Activated naive CD8-positive, alpha-beta T cell treated with anti-CD3 and anti-CD28 coated beads, Interleukin-2, amount 10 ng/mL, durations not matched to agents 7 days and 5 days (primary cell): ENCODE results near the gene TMEM114. TPM values are rescaled to one million over a fixed set of nuclear protein-coding genes. Genes with fewer than 3 reads are reported as not detected.

Experiments used
- ATAC-seq: fragments of 150-1000 bp; cut with Tn5 transposase; one replicate; pipeline ENCODE4 v1.10.0; 2021; ENCODE audit warnings: low read depth, moderate library complexity
- POLR2A ChIA-PET: fragments of 350-600 bp; sonication (Branson Sonifier 250); formaldehyde crosslinking; loops from one replicate; lab custom pipeline; 2021; ENCODE audit warnings: antibody characterized with exemption; lab: Charles Lee
- DNase-seq: peaks from one replicate; pipeline ENCODE4 v3.0.0; 2021
- H3K27ac Mint-ChIP-seq: one replicate; pipeline ENCODE4 v1.8.0; 2022; ENCODE audit warnings: mild to moderate bottlenecking, mixed read lengths
- H3K27me3 Mint-ChIP-seq: one replicate; pipeline ENCODE4 v1.8.0; 2022; ENCODE audit warnings: mild to moderate bottlenecking, moderate library complexity, mixed read lengths
- H3K36me3 Mint-ChIP-seq: one replicate; pipeline ENCODE4 v1.8.0; 2021; ENCODE audit warnings: mild to moderate bottlenecking, mixed read lengths
- H3K4me1 Mint-ChIP-seq: one replicate; pipeline ENCODE4 v1.8.0; 2021; ENCODE audit warnings: mixed read lengths
- H3K4me3 Mint-ChIP-seq: one replicate; pipeline ENCODE4 v1.8.0; 2022; ENCODE audit warnings: mild to moderate bottlenecking, moderate library complexity, mixed read lengths
- H3K9me3 Mint-ChIP-seq: one replicate; pipeline ENCODE4 v1.8.0; 2021; ENCODE audit warnings: mixed read lengths
- total RNA-seq, 2 experiments: library from RNA; stranded (reverse); gene quantifications; one replicate each; pipeline ENCODE4 v1.2.3, GENCODE V29; 2021

Gene TMEM114
- total RNA-seq, 2 experiments from 2014 or later: not detected

DNA sequence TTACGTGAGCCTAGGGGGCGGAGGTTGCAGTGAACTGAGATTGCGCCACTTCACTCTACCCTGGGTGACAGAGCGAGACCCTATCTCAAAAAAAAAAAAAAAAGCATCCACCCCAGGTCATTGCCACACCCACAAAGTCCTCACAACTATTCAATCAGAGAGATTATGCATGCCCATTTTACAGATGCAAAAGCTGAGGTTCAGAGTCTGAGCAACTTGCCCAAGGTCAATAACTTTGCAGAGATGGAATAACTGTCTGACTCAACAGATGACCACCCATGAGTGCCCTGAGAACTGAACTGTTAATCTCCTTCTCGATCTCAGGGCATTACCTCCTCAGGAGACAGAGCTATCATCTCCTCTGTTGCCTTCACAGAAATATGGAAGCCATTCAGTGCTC, 5.5 kb upstream of the TMEM114 start:
- no peak overlapping the region for H3K4me3 Mint-ChIP-seq
- H3K36me3 Mint-ChIP-seq: no peaks in the 10 kb centered on the region
- H3K27ac Mint-ChIP-seq: no peak overlapping the region

DNA sequence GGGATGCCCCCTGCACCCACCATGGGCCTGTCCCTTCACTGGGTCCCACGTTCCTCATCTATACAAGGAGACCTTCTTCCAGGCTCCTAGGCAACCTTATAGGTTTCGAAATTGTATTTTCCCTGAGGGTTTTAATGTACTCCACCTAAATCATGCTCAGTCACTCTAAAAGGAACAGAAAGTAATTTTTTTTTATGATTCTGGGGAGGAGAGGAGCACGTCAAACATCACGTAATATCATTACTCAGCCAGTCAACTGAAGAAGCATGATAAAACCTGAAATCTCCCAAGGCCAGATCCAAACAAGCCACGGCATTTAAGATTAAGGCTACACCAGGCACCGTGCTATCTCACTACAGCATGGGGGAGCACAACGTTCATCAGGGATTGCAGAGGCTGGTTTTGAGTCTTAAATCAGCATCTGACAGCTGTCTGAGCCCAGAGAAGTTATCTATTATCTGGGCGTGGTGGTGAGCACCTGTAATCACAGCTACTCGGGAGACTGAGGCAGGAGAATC, 3.9 kb upstream of the TMEM114 start:
- H3K4me3 Mint-ChIP-seq: no peak overlapping the region
- DNase-seq (no peak), ATAC-seq (no peak)
- H3K27me3 Mint-ChIP-seq: peaks cover 2% of the 10 kb centered on the region
- no peaks in the 10 kb centered on the region for H3K36me3 Mint-ChIP-seq
- H3K27ac Mint-ChIP-seq: no peak overlapping the region
- H3K4me1 Mint-ChIP-seq: no peaks in the 10 kb centered on the region
- POLR2A ChIA-PET: no interaction called here
- no peaks in the 10 kb centered on the region for H3K9me3 Mint-ChIP-seq

More for the DNA sequence above, 5.5 kb upstream of the TMEM114 start:
- DNase-seq (no peak), ATAC-seq (no peak)
- H3K4me1 Mint-ChIP-seq: no peaks in the 10 kb centered on the region
- no peaks in the 10 kb centered on the region for H3K27me3 Mint-ChIP-seq
- POLR2A ChIA-PET: no interaction called here
- no peaks in the 10 kb centered on the region for H3K9me3 Mint-ChIP-seq

DNA sequence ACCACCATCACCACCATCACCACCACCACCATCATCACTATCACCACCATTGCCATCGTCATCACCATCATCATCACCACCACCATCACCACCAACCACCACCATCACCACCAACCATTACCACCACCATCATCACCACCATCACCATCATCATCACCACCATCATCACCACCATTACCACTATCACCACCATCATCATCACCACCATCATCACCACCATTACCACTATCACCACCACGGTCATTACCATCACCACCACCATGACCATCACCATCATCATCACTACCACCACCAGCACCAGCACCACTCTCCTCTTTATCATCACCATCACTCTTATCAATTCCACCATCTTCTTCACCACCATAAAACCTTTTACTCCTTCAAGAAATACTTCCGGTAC, 1.1 kb upstream of the TMEM114 start:
- ATAC-seq: no peak
- H3K9me3 Mint-ChIP-seq: no peaks in the 10 kb centered on the region
- DNase-seq: no peak
- H3K36me3 Mint-ChIP-seq: no peaks in the 10 kb centered on the region
- POLR2A ChIA-PET: no interaction called here
- peaks cover 26% of the 10 kb centered on the region for H3K27me3 Mint-ChIP-seq
- no peak overlapping the region for H3K4me3 Mint-ChIP-seq
- no peak overlapping the region for H3K27ac Mint-ChIP-seq
- no peaks in the 10 kb centered on the region for H3K4me1 Mint-ChIP-seq

DNA sequence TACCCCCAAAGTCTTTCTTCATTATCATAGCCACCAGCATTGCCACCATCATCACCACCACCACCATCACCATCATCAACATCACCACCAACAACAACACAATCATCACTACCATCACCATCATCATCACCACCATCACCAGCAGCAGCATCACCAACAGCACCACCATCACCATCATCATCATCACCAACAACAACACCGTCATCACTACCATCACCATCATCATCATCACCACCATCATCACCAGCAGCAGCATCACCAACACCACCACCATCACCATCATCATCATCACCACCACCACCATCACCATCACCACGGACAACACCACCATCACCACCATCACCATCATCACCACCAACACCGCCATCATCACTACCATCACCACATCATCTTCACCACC, 500 bp upstream of the TMEM114 start:
- DNase-seq (no peak), ATAC-seq (no peak)
- H3K27me3 Mint-ChIP-seq: peaks cover 28% of the 10 kb centered on the region

DNA sequence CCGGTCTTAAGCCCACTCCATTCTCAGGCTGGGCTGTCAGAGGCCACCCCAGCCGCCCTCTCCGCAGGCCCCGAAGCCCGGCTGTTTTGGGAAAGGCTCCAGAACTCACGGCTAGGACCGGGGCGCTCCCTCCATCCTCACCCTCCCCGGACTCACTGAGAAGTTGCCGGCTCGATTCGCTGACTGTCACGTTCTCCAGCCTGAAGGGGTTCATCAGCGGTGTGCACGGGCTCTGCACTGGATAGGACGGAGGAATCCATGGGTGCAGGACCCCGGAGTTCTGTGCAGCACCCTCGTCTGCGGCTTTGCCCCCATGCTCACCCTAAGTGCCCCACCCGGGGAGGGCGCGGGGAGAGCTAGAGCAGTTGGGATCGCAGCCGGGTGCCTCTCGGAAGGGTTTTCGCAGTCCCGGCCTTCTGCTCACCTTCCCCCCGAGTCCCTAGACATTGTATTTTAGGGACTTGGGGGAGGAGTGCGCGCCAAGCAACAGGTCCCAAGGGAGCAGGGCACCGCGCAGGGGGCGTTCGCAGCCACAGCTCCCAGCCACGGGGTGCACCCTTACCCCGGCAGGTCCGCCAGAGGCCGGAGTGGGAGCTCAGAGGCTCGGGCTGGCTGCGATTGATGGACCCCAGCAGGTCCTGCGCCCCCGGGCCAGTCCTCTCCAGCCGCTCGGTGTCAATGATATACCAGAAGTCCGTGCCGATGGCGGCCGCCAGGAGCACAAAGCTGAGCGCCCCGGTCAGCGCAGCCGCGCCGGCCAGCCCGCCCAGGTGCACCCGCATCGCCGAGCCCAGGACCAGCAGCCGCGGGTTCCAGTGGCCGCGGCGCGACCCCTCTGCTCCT, 1.0 kb downstream of the TMEM114 start:
- H3K9me3 Mint-ChIP-seq: no peaks in the 10 kb centered on the region
- POLR2A ChIA-PET: no interaction called here
- no peak for ATAC-seq
- peaks cover 33% of the 10 kb centered on the region for H3K27me3 Mint-ChIP-seq
- no peaks in the 10 kb centered on the region for H3K4me1 Mint-ChIP-seq
- no peak overlapping the region for H3K27ac Mint-ChIP-seq
- no peak for DNase-seq
- H3K36me3 Mint-ChIP-seq: no peaks in the 10 kb centered on the region
- H3K4me3 Mint-ChIP-seq: no peak overlapping the region

More for the DNA sequence above, 500 bp upstream of the TMEM114 start:
- no peaks in the 10 kb centered on the region for H3K36me3 Mint-ChIP-seq
- H3K4me3 Mint-ChIP-seq: no peak overlapping the region
- H3K27ac Mint-ChIP-seq: no peak overlapping the region
- no peaks in the 10 kb centered on the region for H3K4me1 Mint-ChIP-seq
- H3K9me3 Mint-ChIP-seq: no peaks in the 10 kb centered on the region
- POLR2A ChIA-PET: no interaction called here

DNA sequence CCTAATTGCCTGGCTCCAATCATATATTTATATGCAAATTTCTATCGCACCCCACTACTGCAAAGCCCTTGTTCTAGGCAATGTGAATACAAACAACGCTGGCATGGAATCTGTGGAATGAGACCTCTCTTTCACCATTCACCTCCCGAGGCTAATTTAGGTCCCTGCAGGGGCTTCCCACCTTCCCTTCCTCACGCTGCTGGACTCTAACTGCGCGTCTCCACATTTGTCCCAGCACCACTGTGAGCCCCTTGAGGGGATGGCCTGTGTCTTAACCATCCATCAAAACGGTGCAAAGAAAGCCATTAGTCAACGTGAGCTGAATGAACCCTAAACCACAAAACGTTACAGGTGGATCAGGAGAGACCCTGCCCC, 1.6 kb downstream of the TMEM114 start:
- Mint-ChIP-seq H3K9me3 (no peaks in the 10 kb centered on the region), H3K27ac (no peak overlapping the region), H3K27me3 (peaks cover 33% of the 10 kb centered on the region), H3K4me3 (no peak overlapping the region), H3K4me1 (no peaks in the 10 kb centered on the region), H3K36me3 (no peaks in the 10 kb centered on the region)
- ATAC-seq: no peak
- no peak for DNase-seq
- POLR2A ChIA-PET: no interaction called here

DNA sequence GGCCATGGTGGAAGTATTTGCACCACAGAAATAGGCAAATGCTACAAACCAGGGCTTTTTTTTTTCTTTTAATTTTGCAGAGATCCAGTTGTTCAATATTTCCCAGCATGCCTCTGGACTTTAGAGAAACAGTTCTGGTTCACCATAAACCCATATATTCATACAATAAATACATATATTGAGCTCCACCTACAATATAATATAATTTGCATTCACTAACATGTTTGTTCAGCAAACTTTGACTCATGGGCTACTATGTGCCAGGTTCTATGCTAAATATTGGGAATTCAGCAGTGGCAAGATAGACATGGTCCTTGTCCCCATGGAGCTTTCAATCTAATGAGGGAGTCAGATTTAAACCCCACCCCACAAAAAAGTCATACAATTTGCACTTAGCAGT, 3.2 kb downstream of the TMEM114 start:
- Mint-ChIP-seq H3K36me3 (no peaks in the 10 kb centered on the region), H3K9me3 (no peaks in the 10 kb centered on the region), H3K4me3 (no peak overlapping the region), H3K27me3 (peaks cover 36% of the 10 kb centered on the region), H3K27ac (no peak overlapping the region), H3K4me1 (peaks cover under 1% of the 10 kb centered on the region)
- ATAC-seq (no peak), DNase-seq (no peak)
- POLR2A ChIA-PET: no interaction called here

DNA sequence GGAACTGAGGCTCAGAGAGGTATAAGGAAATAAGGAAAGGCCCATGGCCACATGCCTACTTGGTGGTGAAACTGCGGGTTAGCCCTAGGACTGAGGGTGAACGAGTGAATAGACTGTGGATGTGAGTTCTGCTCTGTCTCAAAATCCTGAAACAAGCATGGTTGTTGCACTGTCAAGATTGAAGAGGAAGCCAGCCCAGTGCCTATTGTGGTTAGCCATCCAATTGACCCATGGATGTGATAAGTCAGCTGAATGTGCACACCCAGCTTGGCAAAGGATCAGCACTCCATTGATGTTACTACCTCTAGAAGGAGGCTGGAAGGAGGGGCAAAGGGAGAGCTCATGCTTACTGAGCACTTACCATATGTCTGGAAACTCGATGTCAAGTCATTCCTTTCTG, 4.5 kb downstream of the TMEM114 start:
- Mint-ChIP-seq H3K27me3 (peaks cover 36% of the 10 kb centered on the region), H3K36me3 (no peaks in the 10 kb centered on the region), H3K9me3 (no peaks in the 10 kb centered on the region), H3K27ac (no peak overlapping the region), H3K4me3 (no peak overlapping the region), H3K4me1 (peaks cover 4% of the 10 kb centered on the region)
- no peak for DNase-seq
- no peak for ATAC-seq
- POLR2A ChIA-PET: no interaction called here

DNA sequence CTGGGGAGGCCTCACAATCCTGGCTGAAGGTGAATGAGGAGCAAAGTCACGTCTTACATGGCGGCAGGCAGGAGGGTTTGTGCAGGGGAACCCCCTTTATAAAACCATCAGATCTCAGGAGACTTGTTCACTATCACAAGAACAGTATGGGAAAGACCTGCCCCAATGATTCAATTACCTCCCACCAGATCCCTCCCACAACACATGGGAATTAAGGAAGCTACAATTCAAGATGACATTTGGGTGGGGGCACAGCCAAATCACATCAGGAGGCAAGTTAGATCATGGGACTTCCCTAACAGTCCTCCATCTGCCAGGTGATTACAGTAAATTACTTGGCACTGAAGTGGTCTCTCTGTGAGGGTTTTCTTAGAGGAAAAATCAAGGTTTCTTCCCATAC, 5.3 kb downstream of the TMEM114 start:
- DNase-seq (no peak), ATAC-seq (no peak)
- peaks cover 36% of the 10 kb centered on the region for H3K27me3 Mint-ChIP-seq
- POLR2A ChIA-PET: interaction anchor here (0.7 kb wide), 1 partner anchor 10 kb away, joined by 3 read pairs; no protein-coding TSS in a partner anchor
- H3K9me3 Mint-ChIP-seq: no peaks in the 10 kb centered on the region
- H3K4me3 Mint-ChIP-seq: no peak overlapping the region
- H3K36me3 Mint-ChIP-seq: no peaks in the 10 kb centered on the region
- H3K4me1 Mint-ChIP-seq: peaks cover 4% of the 10 kb centered on the region
- no peak overlapping the region for H3K27ac Mint-ChIP-seq

DNA sequence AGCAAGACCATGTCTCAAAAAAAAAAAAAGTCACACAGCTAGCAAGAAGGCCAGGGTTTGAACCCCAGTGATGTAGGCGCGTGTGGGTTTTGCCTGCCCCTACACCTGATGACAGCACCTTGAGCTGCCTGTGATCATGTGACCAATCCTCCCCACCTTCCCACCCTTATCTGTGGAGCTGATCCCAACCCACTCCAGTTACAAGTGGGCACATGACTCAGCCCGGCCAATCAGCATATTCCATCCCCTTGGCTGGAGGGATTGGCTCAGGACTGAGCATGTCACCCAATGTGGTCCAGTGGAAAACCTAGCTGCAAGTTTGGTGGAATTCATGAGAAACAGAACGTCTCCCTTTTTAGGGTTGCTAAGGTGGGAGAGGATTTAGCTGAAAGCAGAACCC, 6.6 kb downstream of the TMEM114 start:
- Mint-ChIP-seq H3K9me3 (no peaks in the 10 kb centered on the region), H3K27ac (no peak overlapping the region), H3K36me3 (no peaks in the 10 kb centered on the region), H3K27me3 (peaks cover 30% of the 10 kb centered on the region), H3K4me1 (peaks cover 4% of the 10 kb centered on the region), H3K4me3 (no peak overlapping the region)
- POLR2A ChIA-PET: no interaction called here
- DNase-seq (no peak), ATAC-seq (no peak)

DNA sequence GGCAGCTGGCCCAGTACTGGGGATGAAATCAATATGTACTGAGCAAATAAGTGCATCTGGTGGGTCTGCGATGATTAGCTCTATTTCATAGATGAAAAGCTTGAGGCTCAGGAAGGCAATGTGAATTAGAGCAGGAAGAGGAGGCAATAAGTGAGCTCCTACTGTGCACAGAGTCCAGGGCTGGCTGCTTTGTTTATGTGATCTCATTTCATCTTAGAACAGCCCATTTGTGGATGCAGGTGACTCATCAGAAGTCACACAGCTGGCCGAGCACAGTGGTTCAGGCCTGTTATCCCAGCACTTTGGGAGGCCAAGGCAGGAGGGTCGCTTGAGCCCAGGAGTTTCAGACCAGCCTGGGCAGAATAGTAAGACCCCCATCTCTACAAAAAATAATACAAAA, 7.1 kb downstream of the TMEM114 start:
- POLR2A ChIA-PET: no interaction called here
- no peak for DNase-seq
- no peak overlapping the region for H3K27ac Mint-ChIP-seq

DNA sequence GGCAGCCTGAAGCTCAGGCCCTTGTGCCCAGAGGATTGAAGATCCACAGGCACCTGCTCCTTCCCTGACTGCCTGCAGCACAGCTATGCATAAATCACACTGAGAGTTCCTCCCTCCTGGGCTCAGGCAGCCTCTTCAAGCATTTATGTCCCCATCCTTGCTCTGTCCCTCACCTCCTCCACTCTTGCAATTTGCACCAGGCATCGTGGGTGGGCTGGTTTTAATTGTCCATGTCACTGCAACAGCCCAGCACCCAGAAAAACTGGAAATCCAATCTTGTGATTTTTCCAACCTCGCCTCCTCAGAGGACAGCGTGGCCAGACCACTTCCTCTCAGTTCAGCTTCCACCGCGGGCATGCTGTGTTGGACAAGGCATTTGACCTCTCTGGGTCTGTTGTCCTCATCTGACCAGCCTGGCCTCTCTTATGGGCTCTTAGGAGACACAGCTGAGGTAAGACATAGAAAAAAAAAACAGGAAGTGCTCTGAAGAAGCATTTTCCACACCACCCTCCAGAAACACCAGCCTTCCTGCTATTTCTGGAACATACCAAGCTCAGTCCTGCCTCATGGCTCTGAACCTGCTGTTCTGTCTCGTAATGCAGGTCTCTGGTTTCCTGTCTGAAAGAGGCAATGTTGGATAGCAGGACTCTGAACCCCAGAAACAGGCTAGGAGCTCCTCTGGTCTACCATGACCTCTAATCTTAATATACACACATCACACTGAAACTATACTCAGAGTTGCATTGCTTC, 8.3 kb downstream of the TMEM114 start:
- DNase-seq (no peak), ATAC-seq (no peak)
- Mint-ChIP-seq H3K4me3 (no peak overlapping the region), H3K9me3 (no peaks in the 10 kb centered on the region), H3K27ac (no peak overlapping the region), H3K36me3 (no peaks in the 10 kb centered on the region), H3K27me3 (peaks cover 15% of the 10 kb centered on the region), H3K4me1 (peaks cover 4% of the 10 kb centered on the region)
- POLR2A ChIA-PET: no interaction called here

More for the DNA sequence above, 7.1 kb downstream of the TMEM114 start:
- Mint-ChIP-seq H3K36me3 (no peaks in the 10 kb centered on the region), H3K27me3 (peaks cover 24% of the 10 kb centered on the region), H3K4me3 (no peak overlapping the region), H3K9me3 (no peaks in the 10 kb centered on the region), H3K4me1 (peaks cover 4% of the 10 kb centered on the region)
- ATAC-seq: no peak

DNA sequence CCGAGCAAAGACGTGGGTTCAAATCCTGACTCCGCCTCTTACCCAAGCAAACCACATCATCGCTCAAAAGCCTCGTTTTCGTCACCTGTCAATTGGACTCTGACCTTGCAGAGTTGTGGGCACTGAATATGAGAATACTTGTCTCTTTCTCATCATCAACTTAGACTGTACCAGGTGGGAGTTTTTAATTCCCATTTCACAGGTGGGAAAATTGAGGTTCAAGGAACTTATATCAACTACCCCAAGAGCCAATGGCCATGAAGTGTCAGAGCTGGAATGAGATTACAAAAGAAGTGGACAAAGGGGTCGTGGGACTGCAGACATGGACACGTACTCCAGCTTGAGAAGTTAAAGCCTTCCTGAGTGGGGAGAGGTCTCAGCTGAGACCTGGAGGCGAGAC, 10.8 kb downstream of the TMEM114 start:
- POLR2A ChIA-PET: no interaction called here
- ATAC-seq (no peak), DNase-seq (no peak)
- Mint-ChIP-seq H3K27me3 (peaks cover 6% of the 10 kb centered on the region), H3K27ac (no peak overlapping the region), H3K4me3 (no peak overlapping the region), H3K36me3 (no peaks in the 10 kb centered on the region), H3K9me3 (no peaks in the 10 kb centered on the region), H3K4me1 (peaks cover 4% of the 10 kb centered on the region)
